Measurements from ENCODE around the gene GABRB2. TPM values are rescaled to one million over a fixed set of nuclear protein-coding genes. Genes with fewer than 3 reads are reported as not detected.

GABRB2 gene
- total and polyA plus RNA-seq, 2 of the 13 experiments (the other 11 are each of a cell fraction or from before 2014, with no cell fraction given): 0.01 TPM; not detected in 1

- no peak for TF ChIP-seq BCLAF1 (IDR thresholded peaks at IDR 0.05)
- TF ChIP-seq YEATS4 (CRISPR knock-in tag; IDR thresholded peaks at IDR 0.05; ENCODE audit: borderline replicate concordance): no peak
Measured at GRCh38 chr5:161580621-161581020, 34.1 kb upstream of the GABRB2 start (continued).

GRCh38 chr5:161572914-161573313 is 26.4 kb upstream of the GABRB2 start:
- POLR2A ChIA-PET: no interaction called here
- DNase-seq (ENCODE audit: low spot score): no peak
- no peak overlapping the region for H3K27ac ChIP-seq (ENCODE audit: extremely low read length, insufficient read depth, low read length)
- in situ Hi-C loops (cut with HindIII; ENCODE audit: extremely low pct_ligation_motif_present, low pct_unique_long_range_greater_than_20kb) (no loop called here), intact Hi-C loops (cut with micrococcal nuclease; ENCODE audit: unreplicated experiment) (no loop called here)
- H3K4me1 ChIP-seq (ENCODE audit: insufficient read depth, low read length): no peaks in the 10 kb centered on the region
- no peak overlapping the region for H3K4me2 ChIP-seq (ENCODE audit: low read depth, low read length)
- H2AFZ ChIP-seq (ENCODE audit: low read length): no peak overlapping the region
- H3K27me3 ChIP-seq (ENCODE audit: control insufficient read depth in 1 of 2, insufficient read depth in 2 of 2, low read length in 2 of 2): no peaks in the 10 kb centered on the region
- no peak for ATAC-seq
- no peak for FAIRE-seq
- no peaks in the 10 kb centered on the region for H3K9me3 ChIP-seq (ENCODE audit: low read length)
- H3K79me2 ChIP-seq (ENCODE audit: insufficient read depth, low read length): no peaks in the 10 kb centered on the region
- no peaks in the 10 kb centered on the region for H4K20me1 ChIP-seq (ENCODE audit: insufficient read depth, low read length)
- H3K4me3 ChIP-seq (replicated peaks in 1 of 3; ENCODE audit: insufficient read depth in 1 of 3, low read depth in 2 of 3, low read length in 3 of 3): no peak overlapping the region
- 6% methylated on average over 2 of the region's 3 CpGs for WGBS (ENCODE audit: low lambda C conversion rate)
- BruUV-seq (replicated peaks): no TSS peak
- H3K9ac ChIP-seq (ENCODE audit: insufficient read depth, low read depth, low read length): no peak overlapping the region
- H3K36me3 ChIP-seq (replicated peaks in 1 of 2; ENCODE audit: control insufficient read depth in 1 of 2, insufficient read depth in 2 of 2, low read length in 2 of 2): no peaks in the 10 kb centered on the region
- CTCF ChIA-PET (ENCODE audit: low intra/inter-chr PET ratio, low total read pairs): no interaction called here
- TF ChIP-seq ZEB1 (IDR thresholded peaks at IDR 0.05; ENCODE audit: insufficient replicate concordance, low read depth): no peak
- no peak for TF ChIP-seq ASH2L (IDR thresholded peaks at IDR 0.05; ENCODE audit: insufficient read length, low read depth, low read length)
- no peak for TF ChIP-seq TIGD3 (CRISPR knock-in tag; IDR thresholded peaks at IDR 0.05; ENCODE audit: borderline replicate concordance)
- no peak for TF ChIP-seq SUZ12 (IDR thresholded peaks at IDR 0.05; ENCODE audit: low read depth, low read length)
- no peak for TF ChIP-seq CENPT (CRISPR knock-in tag; IDR thresholded peaks at IDR 0.05; ENCODE audit: low read depth)
- TF ChIP-seq, protein P1, sequence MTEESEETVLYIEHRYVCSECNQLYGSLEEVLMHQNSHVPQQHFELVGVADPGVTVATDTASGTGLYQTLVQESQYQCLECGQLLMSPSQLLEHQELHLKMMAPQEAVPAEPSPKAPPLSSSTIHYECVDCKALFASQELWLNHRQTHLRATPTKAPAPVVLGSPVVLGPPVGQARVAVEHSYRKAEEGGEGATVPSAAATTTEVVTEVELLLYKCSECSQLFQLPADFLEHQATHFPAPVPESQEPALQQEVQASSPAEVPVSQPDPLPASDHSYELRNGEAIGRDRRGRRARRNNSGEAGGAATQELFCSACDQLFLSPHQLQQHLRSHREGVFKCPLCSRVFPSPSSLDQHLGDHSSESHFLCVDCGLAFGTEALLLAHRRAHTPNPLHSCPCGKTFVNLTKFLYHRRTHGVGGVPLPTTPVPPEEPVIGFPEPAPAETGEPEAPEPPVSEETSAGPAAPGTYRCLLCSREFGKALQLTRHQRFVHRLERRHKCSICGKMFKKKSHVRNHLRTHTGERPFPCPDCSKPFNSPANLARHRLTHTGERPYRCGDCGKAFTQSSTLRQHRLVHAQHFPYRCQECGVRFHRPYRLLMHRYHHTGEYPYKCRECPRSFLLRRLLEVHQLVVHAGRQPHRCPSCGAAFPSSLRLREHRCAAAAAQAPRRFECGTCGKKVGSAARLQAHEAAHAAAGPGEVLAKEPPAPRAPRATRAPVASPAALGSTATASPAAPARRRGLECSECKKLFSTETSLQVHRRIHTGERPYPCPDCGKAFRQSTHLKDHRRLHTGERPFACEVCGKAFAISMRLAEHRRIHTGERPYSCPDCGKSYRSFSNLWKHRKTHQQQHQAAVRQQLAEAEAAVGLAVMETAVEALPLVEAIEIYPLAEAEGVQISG (CRISPR knock-in tag; IDR thresholded peaks at IDR 0.05): no peak
- no peak for TF ChIP-seq KAT7 (CRISPR knock-in tag; IDR thresholded peaks at IDR 0.05; ENCODE audit: borderline replicate concordance)
- no peak for TF ChIP-seq RFXANK (CRISPR knock-in tag; IDR thresholded peaks at IDR 0.05)
- no peak for TF ChIP-seq MED13 (CRISPR knock-in tag; IDR thresholded peaks at IDR 0.05)
- no peak for TF ChIP-seq ZBTB7B (CRISPR knock-in tag; IDR thresholded peaks at IDR 0.05)
- TF ChIP-seq ZNF362 (CRISPR knock-in tag; IDR thresholded peaks at IDR 0.05; ENCODE audit: borderline replicate concordance): no peak
